ENCODE results near the gene CTIF.

Gene CTIF

GRCh38 chr18:48669991-48670750, 131.3 kb downstream of the CTIF start:
- DNase-seq: no peak
- H3K4me1 ChIP-seq: peaks cover 4% of the 10 kb centered on the region
- peaks cover 10% of the 10 kb centered on the region for H3K36me3 ChIP-seq
- TF ChIP-seq, protein P1, sequence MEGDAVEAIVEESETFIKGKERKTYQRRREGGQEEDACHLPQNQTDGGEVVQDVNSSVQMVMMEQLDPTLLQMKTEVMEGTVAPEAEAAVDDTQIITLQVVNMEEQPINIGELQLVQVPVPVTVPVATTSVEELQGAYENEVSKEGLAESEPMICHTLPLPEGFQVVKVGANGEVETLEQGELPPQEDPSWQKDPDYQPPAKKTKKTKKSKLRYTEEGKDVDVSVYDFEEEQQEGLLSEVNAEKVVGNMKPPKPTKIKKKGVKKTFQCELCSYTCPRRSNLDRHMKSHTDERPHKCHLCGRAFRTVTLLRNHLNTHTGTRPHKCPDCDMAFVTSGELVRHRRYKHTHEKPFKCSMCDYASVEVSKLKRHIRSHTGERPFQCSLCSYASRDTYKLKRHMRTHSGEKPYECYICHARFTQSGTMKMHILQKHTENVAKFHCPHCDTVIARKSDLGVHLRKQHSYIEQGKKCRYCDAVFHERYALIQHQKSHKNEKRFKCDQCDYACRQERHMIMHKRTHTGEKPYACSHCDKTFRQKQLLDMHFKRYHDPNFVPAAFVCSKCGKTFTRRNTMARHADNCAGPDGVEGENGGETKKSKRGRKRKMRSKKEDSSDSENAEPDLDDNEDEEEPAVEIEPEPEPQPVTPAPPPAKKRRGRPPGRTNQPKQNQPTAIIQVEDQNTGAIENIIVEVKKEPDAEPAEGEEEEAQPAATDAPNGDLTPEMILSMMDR (IDR thresholded peaks at IDR 0.05; ENCODE audit: low read depth, low read length): no peak
- H3K27me3 ChIP-seq: no peaks in the 10 kb centered on the region
- no peaks in the 10 kb centered on the region for H3K9me3 ChIP-seq
- H3K4me3 ChIP-seq (ENCODE audit: low read depth, low read length): no peak overlapping the region

DNA sequence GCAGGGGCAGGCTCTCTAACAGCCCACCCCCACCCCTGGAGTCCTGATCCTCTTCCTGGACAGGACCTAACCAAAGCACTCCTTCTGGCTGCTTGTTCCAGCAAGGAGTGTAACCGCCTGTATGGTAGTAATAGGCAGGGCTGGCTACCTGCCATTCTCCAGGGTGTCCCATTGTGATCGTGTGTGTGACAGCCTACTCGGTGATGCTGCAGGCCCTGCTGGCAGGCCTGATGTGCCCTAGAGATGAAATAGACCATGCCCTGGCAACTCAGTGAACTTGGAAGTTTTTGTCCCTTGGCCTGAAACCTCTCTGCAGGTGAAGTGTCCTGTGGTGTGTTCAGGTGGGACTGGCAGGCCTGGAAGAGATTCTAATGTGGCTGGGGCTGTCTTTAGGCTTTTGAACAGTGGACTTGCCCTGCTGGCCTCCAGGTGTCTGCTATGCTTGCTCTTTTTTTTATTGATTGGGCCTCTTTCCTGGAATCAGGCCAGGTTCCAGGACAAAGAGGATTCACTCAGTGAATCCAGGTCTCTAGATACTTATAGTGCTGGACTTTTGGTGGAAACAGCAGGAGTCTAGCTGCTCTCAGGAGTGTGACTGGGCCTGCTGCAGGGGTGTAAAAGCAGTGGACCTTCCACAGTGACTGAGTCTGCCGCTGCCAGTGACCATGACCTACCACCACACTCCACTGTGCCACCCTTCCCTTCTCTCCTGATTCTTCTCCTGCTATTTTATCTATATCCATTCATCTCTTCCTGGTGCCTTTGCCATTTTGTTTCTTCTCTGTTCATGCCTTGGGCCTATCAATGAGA, 132.1 kb downstream of the CTIF start:
- Histone ChIP-seq H3K27me3 (no peaks in the 10 kb centered on the region), H3K36me3 (peaks cover 9% of the 10 kb centered on the region), H3K4me1 (peaks cover 7% of the 10 kb centered on the region), H3K9me3 (no peaks in the 10 kb centered on the region), H3K4me3 (ENCODE audit: low read depth, low read length) (no peak overlapping the region)
- TF ChIP-seq, protein P1 (IDR thresholded peaks at IDR 0.05; ENCODE audit: low read depth, low read length): no peak
- DNase-seq: no peak

DNA sequence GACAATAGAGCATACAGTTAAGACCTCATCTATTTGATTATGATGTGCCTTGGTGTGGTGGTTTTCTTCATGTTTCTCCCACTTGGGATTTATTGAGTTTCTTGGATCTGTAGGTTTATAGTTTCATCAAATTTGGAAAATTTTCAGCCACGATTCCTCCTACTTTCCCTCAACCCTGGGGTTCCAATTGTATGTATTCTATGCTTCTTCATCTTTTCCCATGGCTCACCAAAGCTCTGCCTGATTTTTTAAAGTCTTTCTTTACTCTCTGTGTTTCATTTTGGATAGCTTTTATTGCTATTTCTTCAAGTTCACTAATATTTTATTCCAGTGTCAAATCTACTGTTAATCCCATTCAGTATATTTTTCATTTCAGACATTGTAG, 132.7 kb downstream of the CTIF start:
- Histone ChIP-seq H3K36me3 (peaks cover 7% of the 10 kb centered on the region), H3K4me1 (peaks cover 7% of the 10 kb centered on the region), H3K9me3 (no peaks in the 10 kb centered on the region), H3K27me3 (no peaks in the 10 kb centered on the region), H3K4me3 (ENCODE audit: low read depth, low read length) (no peak overlapping the region)
- TF ChIP-seq, protein P1 (IDR thresholded peaks at IDR 0.05; ENCODE audit: low read depth, low read length): no peak
- DNase-seq: no peak

DNA sequence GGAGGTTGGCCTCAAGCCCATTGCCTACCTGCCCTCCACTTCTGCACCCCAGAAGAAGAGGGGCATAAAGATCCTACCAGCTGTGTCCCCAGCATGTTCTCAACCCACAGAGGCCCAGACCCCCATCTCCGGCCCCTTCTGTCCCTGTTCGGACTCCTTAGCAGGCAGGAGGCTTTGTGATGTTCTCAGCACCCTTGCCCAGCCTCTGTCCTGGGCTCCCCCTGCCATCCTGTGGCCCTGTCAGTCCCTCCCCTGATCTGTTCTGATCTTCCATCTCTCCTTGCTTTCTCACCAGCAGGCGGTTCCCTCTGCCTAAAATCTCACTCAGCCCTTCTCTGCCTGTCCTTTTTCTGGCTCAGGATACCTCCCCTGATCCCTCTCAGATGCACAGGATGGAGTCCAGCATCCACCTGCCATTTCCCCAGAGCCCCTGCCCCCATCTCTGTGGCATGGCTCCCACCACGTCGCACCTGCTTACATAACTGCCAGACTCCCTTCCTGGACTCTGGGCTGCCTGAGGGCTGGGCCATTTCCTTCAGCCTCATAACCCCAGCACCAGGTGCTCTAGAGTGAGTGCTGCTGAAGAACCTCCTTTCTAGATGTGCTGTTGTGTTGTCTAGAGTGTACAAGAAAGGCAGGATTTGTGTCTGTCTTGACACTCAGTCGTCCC, 134.0 kb downstream of the CTIF start:
- Histone ChIP-seq H3K4me1 (peaks cover 7% of the 10 kb centered on the region; the same call in 1 of the 2 replicates), H3K36me3 (peaks cover 7% of the 10 kb centered on the region), H3K9me3 (no peaks in the 10 kb centered on the region), H3K4me3 (ENCODE audit: low read depth, low read length) (no peak overlapping the region), H3K27me3 (no peaks in the 10 kb centered on the region)
- TF ChIP-seq, protein P1 (IDR thresholded peaks at IDR 0.05; ENCODE audit: low read depth, low read length): no peak
- DNase-seq: no peak

GRCh38 chr18:48673456-48673852, 134.6 kb downstream of the CTIF start:
- Histone ChIP-seq H3K27me3 (no peaks in the 10 kb centered on the region), H3K9me3 (no peaks in the 10 kb centered on the region), H3K4me1 (peaks cover 3% of the 10 kb centered on the region; the same call in 1 of the 2 replicates), H3K36me3 (peaks cover 7% of the 10 kb centered on the region), H3K4me3 (ENCODE audit: low read depth, low read length) (no peak overlapping the region)
- TF ChIP-seq, protein P1 (IDR thresholded peaks at IDR 0.05; ENCODE audit: low read depth, low read length): no peak
- no peak for DNase-seq

Measured in BE2C (cell line).